Activated naive CD8-positive, alpha-beta T cell treated with anti-CD3 and anti-CD28 coated beads, Interleukin-2, amount 50 U/mL, for 24 hours (primary cell): ENCODE measurements around the gene FFAR4.

ENCODE experiments used
- ATAC-seq: fragments of 150-1000 bp; cut with Tn5 transposase; one replicate; pipeline ENCODE4 v1.10.0; 2021
- DNase-seq: peaks from one replicate; pipeline ENCODE4 v3.0.0; 2021
- H3K27ac Mint-ChIP-seq: one replicate; pipeline ENCODE4 v1.8.0; 2021; ENCODE audit warnings: mild to moderate bottlenecking, mixed read lengths
- H3K27me3 Mint-ChIP-seq: one replicate; pipeline ENCODE4 v1.8.0; 2021; ENCODE audit warnings: mixed read lengths
- H3K36me3 Mint-ChIP-seq: one replicate; pipeline ENCODE4 v1.8.0; 2021; ENCODE audit warnings: low read depth, mixed read lengths
- H3K4me1 Mint-ChIP-seq: one replicate; pipeline ENCODE4 v1.8.0; 2021; ENCODE audit warnings: mixed read lengths
- H3K4me3 Mint-ChIP-seq: one replicate; pipeline ENCODE4 v1.8.0; 2021; ENCODE audit warnings: mild to moderate bottlenecking, moderate library complexity, mixed read lengths
- H3K9me3 Mint-ChIP-seq: one replicate; pipeline ENCODE4 v1.8.0; 2021; ENCODE audit warnings: mixed read lengths

Gene FFAR4

GRCh38 chr10:93580828-93581227 is 14.4 kb downstream of the FFAR4 start:
- H3K4me3 Mint-ChIP-seq = no peak overlapping the region
- ATAC-seq (no peak), DNase-seq (no peak)
- H3K9me3 Mint-ChIP-seq = peaks cover 8% of the 10 kb centered on the region
- H3K36me3 Mint-ChIP-seq = no peaks in the 10 kb centered on the region
- peaks cover 7% of the 10 kb centered on the region for H3K27me3 Mint-ChIP-seq
- H3K27ac Mint-ChIP-seq = no peak overlapping the region
- H3K4me1 Mint-ChIP-seq = no peaks in the 10 kb centered on the region

- peaks cover 4% of the 10 kb centered on the region for H3K9me3 Mint-ChIP-seq
- no peak for ATAC-seq
- peaks cover 6% of the 10 kb centered on the region for H3K27me3 Mint-ChIP-seq
- DNase-seq = no peak
- no peaks in the 10 kb centered on the region for H3K36me3 Mint-ChIP-seq
- H3K27ac Mint-ChIP-seq = no peak overlapping the region
- no peaks in the 10 kb centered on the region for H3K4me1 Mint-ChIP-seq
- no peak overlapping the region for H3K4me3 Mint-ChIP-seq
Measured at GRCh38 chr10:93584445-93584844, 18.0 kb downstream of the FFAR4 start.

- DNase-seq (no peak), ATAC-seq (no peak)
- Mint-ChIP-seq H3K36me3 (no peaks in the 10 kb centered on the region), H3K27me3 (peaks cover 2% of the 10 kb centered on the region), H3K4me3 (no peak overlapping the region), H3K9me3 (no peaks in the 10 kb centered on the region), H3K27ac (no peak overlapping the region), H3K4me1 (no peaks in the 10 kb centered on the region)
Measured at GRCh38 chr10:93589648-93590562, 23.4 kb downstream of the FFAR4 start.

- H3K9me3 Mint-ChIP-seq = no peaks in the 10 kb centered on the region
- ATAC-seq (no peak), DNase-seq (no peak)
- no peaks in the 10 kb centered on the region for H3K4me1 Mint-ChIP-seq
- H3K4me3 Mint-ChIP-seq = no peak overlapping the region
- no peaks in the 10 kb centered on the region for H3K36me3 Mint-ChIP-seq
- no peak overlapping the region for H3K27ac Mint-ChIP-seq
- peaks cover 2% of the 10 kb centered on the region for H3K27me3 Mint-ChIP-seq
Measured at GRCh38 chr10:93590638-93591037, 24.2 kb downstream of the FFAR4 start.

- H3K27me3 Mint-ChIP-seq = peaks cover 2% of the 10 kb centered on the region
- H3K4me3 Mint-ChIP-seq = no peak overlapping the region
- H3K36me3 Mint-ChIP-seq = no peaks in the 10 kb centered on the region
- DNase-seq = no peak
- no peak for ATAC-seq
- no peaks in the 10 kb centered on the region for H3K9me3 Mint-ChIP-seq
- H3K4me1 Mint-ChIP-seq = no peaks in the 10 kb centered on the region
- H3K27ac Mint-ChIP-seq = no peak overlapping the region
Measured at GRCh38 chr10:93591065-93591808, 24.8 kb downstream of the FFAR4 start.

GRCh38 chr10:93593254-93593653 is 26.8 kb downstream of the FFAR4 start:
- peaks cover 2% of the 10 kb centered on the region for H3K27me3 Mint-ChIP-seq
- H3K4me1 Mint-ChIP-seq = no peaks in the 10 kb centered on the region
- ATAC-seq = no peak
- no peak for DNase-seq
- H3K4me3 Mint-ChIP-seq = no peak overlapping the region
- no peaks in the 10 kb centered on the region for H3K9me3 Mint-ChIP-seq
- H3K36me3 Mint-ChIP-seq = no peaks in the 10 kb centered on the region
- no peak overlapping the region for H3K27ac Mint-ChIP-seq

GRCh38 chr10:93593749-93594148 is 27.3 kb downstream of the FFAR4 start:
- Mint-ChIP-seq H3K4me1 (no peaks in the 10 kb centered on the region), H3K27ac (no peak overlapping the region), H3K4me3 (no peak overlapping the region)

GRCh38 chr10:93594518-93594917 is 28.1 kb downstream of the FFAR4 start:
- H3K27me3 Mint-ChIP-seq = peaks cover 4% of the 10 kb centered on the region
- no peak for ATAC-seq
- H3K27ac Mint-ChIP-seq = no peak overlapping the region
- no peak for DNase-seq
- no peaks in the 10 kb centered on the region for H3K36me3 Mint-ChIP-seq
- no peak overlapping the region for H3K4me3 Mint-ChIP-seq
- no peaks in the 10 kb centered on the region for H3K4me1 Mint-ChIP-seq
- H3K9me3 Mint-ChIP-seq = no peaks in the 10 kb centered on the region

More at GRCh38 chr10:93593749-93594148, 27.3 kb downstream of the FFAR4 start:
- Mint-ChIP-seq H3K36me3 (no peaks in the 10 kb centered on the region), H3K9me3 (no peaks in the 10 kb centered on the region), H3K27me3 (peaks cover 2% of the 10 kb centered on the region)
- DNase-seq (no peak), ATAC-seq (no peak)

GRCh38 chr10:93595378-93596161 is 29.1 kb downstream of the FFAR4 start:
- no peak overlapping the region for H3K4me3 Mint-ChIP-seq
- no peak overlapping the region for H3K27ac Mint-ChIP-seq
- H3K36me3 Mint-ChIP-seq = no peaks in the 10 kb centered on the region
- no peak for ATAC-seq
- no peak for DNase-seq
- no peaks in the 10 kb centered on the region for H3K9me3 Mint-ChIP-seq
- H3K4me1 Mint-ChIP-seq = no peaks in the 10 kb centered on the region
- peaks cover 14% of the 10 kb centered on the region for H3K27me3 Mint-ChIP-seq

GRCh38 chr10:93596539-93596938 is 30.1 kb downstream of the FFAR4 start:
- DNase-seq (no peak), ATAC-seq (no peak)
- peaks cover 16% of the 10 kb centered on the region for H3K27me3 Mint-ChIP-seq
- no peaks in the 10 kb centered on the region for H3K9me3 Mint-ChIP-seq
- H3K27ac Mint-ChIP-seq = no peak overlapping the region
- no peaks in the 10 kb centered on the region for H3K4me1 Mint-ChIP-seq
- no peak overlapping the region for H3K4me3 Mint-ChIP-seq
- no peaks in the 10 kb centered on the region for H3K36me3 Mint-ChIP-seq

- H3K9me3 Mint-ChIP-seq = no peaks in the 10 kb centered on the region
- DNase-seq (no peak), ATAC-seq (no peak)
- H3K4me3 Mint-ChIP-seq = no peak overlapping the region
- H3K36me3 Mint-ChIP-seq = no peaks in the 10 kb centered on the region
- peaks cover 22% of the 10 kb centered on the region for H3K27me3 Mint-ChIP-seq
- no peaks in the 10 kb centered on the region for H3K4me1 Mint-ChIP-seq
- no peak overlapping the region for H3K27ac Mint-ChIP-seq
Measured at GRCh38 chr10:93597075-93597599, 30.7 kb downstream of the FFAR4 start.

GRCh38 chr10:93598157-93598556 is 31.7 kb downstream of the FFAR4 start:
- Mint-ChIP-seq H3K27ac (no peak overlapping the region), H3K4me1 (no peaks in the 10 kb centered on the region), H3K27me3 (peaks cover 32% of the 10 kb centered on the region), H3K4me3 (no peak overlapping the region), H3K9me3 (no peaks in the 10 kb centered on the region), H3K36me3 (no peaks in the 10 kb centered on the region)
- ATAC-seq (no peak), DNase-seq (no peak)

GRCh38 chr10:93599335-93599734 is 32.9 kb downstream of the FFAR4 start:
- Mint-ChIP-seq H3K36me3 (no peaks in the 10 kb centered on the region), H3K27ac (no peak overlapping the region), H3K9me3 (no peaks in the 10 kb centered on the region), H3K27me3 (peaks cover 40% of the 10 kb centered on the region), H3K4me1 (no peaks in the 10 kb centered on the region), H3K4me3 (no peak overlapping the region)
- ATAC-seq (no peak), DNase-seq (no peak)

GRCh38 chr10:93599778-93600177 is 33.3 kb downstream of the FFAR4 start:
- Mint-ChIP-seq H3K27ac (no peak overlapping the region), H3K36me3 (no peaks in the 10 kb centered on the region), H3K9me3 (no peaks in the 10 kb centered on the region), H3K4me3 (no peak overlapping the region), H3K27me3 (peaks cover 40% of the 10 kb centered on the region), H3K4me1 (no peaks in the 10 kb centered on the region)
- DNase-seq (no peak), ATAC-seq (no peak)
